HG03064 (cell line): ENCODE measurements around the gene HID1.
A peak's percentile ranks its signal among the peaks of the same experiment; 100 is the strongest.
"Not testable (repeated sequence)": the region's sequence is repeated elsewhere in the genome, so short reads cannot be mapped to it uniquely, and the experiment has no call there.

Experiments
- ATAC-seq: cut with Tn5 transposase; IDR thresholded peaks from one replicate; pipeline ENCODE4 v1.9.1; 2021; ENCODE audit warnings: low read depth; ENCODE audit not compliant: unreplicated experiment

HID1 gene

GRCh38 chr17:74972107-74972972 is at the start of gene HID1:
HID1 (minus strand) TSS chr17:74972759; CDS start chr17:74972656, 103 bp downstream.
- no peak for ATAC-seq

GRCh38 chr17:75020331-75021110 is 48.0 kb upstream of the HID1 start:
- no peak for ATAC-seq

- no peak for ATAC-seq
Measured at GRCh38 chr17:75019710-75020109, 47.2 kb upstream of the HID1 start.

- no peak for ATAC-seq
Measured at GRCh38 chr17:75019146-75019545, 46.6 kb upstream of the HID1 start.

- no peak for ATAC-seq
Measured at GRCh38 chr17:75013092-75013559, 40.6 kb upstream of the HID1 start.

GRCh38 chr17:75012346-75013091 is 40.0 kb upstream of the HID1 start, which contains the start of gene MRPL58:
MRPL58 (plus strand) TSS chr17:75012670; CDS start chr17:75012687, 17 bp downstream.
- ATAC-seq = peak; percentile 78

GRCh38 chr17:75012096-75012345 is 39.5 kb upstream of the HID1 start:
- ATAC-seq = no peak

- no peak for ATAC-seq
Measured at GRCh38 chr17:75011401-75012095, 39.0 kb upstream of the HID1 start.

- ATAC-seq = no peak
Measured at GRCh38 chr17:75010683-75011400, 38.3 kb upstream of the HID1 start.

- no peak for ATAC-seq
Measured at GRCh38 chr17:75009139-75009724, 36.7 kb upstream of the HID1 start.

- ATAC-seq = no peak
Measured at GRCh38 chr17:75008373-75008772, 35.8 kb upstream of the HID1 start.

GRCh38 chr17:75006653-75007052 is 34.1 kb upstream of the HID1 start:
- ATAC-seq = no peak

GRCh38 chr17:75006084-75006483 is 33.5 kb upstream of the HID1 start:
- ATAC-seq = not testable (repeated sequence)

GRCh38 chr17:75005291-75005690 is 32.7 kb upstream of the HID1 start:
- no peak for ATAC-seq

GRCh38 chr17:75004371-75004770 is 31.8 kb upstream of the HID1 start:
- no peak for ATAC-seq

- no peak for ATAC-seq
Measured at GRCh38 chr17:75003957-75004355, 31.4 kb upstream of the HID1 start.

GRCh38 chr17:75003070-75003956 is 30.8 kb upstream of the HID1 start:
- no peak for ATAC-seq
